PC-3 (cell line): ENCODE data around the gene PDE9A.

Experiments
- EZH2 ChIP-seq: fragments of 300-600 bp; sonication (generic); IDR thresholded peaks from one replicate; pipeline ENCODE4 v1.6.1; 2017; ENCODE audit warnings: antibody characterized with exemption, mild to moderate bottlenecking, low read length; ENCODE audit not compliant: unreplicated experiment
- TF ChIP-seq, protein P1 (sequence below): fragments of 300-600 bp; sonication (generic); conservative IDR thresholded peaks from 2 replicates; pipeline ENCODE4 v1.5.1; 2017; ENCODE audit warnings: antibody characterized with exemption, low read depth, mild to moderate bottlenecking, low read length

DNA sequence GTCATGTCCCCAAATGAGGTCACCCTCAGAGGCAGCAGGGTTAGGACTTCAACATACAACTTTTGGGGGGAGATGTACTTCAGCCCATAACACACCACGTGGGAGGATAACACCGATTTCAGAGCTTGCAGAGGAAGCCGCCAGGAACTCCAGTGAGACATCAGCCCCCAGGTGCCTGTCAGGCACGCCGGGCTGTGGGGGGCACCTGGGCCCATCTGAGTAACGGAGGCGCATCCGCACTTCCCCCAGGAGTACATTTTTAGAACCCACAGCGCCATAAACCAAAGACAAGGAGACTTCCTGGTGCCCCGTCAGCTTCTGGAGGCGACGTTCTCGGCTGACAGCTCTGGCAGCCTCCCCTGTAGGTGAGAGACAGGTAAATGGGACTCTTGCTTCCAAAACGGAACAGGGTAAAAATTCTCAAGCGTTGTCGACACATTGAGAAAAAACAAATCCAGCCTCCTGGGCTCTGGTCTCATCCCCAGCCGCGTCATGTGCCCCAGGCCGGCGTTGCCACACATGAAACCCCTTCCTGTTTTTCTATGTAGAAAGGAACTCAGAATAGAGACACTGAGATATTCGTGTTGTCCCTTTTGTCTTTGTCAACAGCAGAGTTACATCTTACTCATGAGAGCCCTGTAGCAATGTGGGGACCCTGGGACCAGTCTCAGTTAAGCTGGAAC is 93.3 kb downstream of the PDE9A start:
- TF ChIP-seq, protein P1, sequence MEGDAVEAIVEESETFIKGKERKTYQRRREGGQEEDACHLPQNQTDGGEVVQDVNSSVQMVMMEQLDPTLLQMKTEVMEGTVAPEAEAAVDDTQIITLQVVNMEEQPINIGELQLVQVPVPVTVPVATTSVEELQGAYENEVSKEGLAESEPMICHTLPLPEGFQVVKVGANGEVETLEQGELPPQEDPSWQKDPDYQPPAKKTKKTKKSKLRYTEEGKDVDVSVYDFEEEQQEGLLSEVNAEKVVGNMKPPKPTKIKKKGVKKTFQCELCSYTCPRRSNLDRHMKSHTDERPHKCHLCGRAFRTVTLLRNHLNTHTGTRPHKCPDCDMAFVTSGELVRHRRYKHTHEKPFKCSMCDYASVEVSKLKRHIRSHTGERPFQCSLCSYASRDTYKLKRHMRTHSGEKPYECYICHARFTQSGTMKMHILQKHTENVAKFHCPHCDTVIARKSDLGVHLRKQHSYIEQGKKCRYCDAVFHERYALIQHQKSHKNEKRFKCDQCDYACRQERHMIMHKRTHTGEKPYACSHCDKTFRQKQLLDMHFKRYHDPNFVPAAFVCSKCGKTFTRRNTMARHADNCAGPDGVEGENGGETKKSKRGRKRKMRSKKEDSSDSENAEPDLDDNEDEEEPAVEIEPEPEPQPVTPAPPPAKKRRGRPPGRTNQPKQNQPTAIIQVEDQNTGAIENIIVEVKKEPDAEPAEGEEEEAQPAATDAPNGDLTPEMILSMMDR: no peak
- no peak for TF ChIP-seq EZH2
